Ramos (cell line): ENCODE data around the gene FBXW11.
"Not testable (repeated sequence)": the region's sequence is repeated elsewhere in the genome, so short reads cannot be mapped to it uniquely, and the experiment has no call there.

Experiments used
- in situ Hi-C: fragments of 300-500 bp; cut with MboI; formaldehyde crosslinking; loops from one replicate; pipeline ENCODE4 v1.14.3; 2022; ENCODE audit warnings: low sequenced_read_pairs; ENCODE audit not compliant: unreplicated experiment

Gene FBXW11

GRCh38 chr5:171891150-171891549 lies 115.3 kb downstream of the FBXW11 start:
- in situ Hi-C loops, result no loop called here

- in situ Hi-C loops, result no loop called here
Observed at GRCh38 chr5:171888051-171888481, 118.4 kb downstream of the FBXW11 start.

GRCh38 chr5:171886037-171886436 lies 120.4 kb downstream of the FBXW11 start:
- in situ Hi-C loops, result not testable (repeated sequence)

GRCh38 chr5:171882118-171882517 lies 124.3 kb downstream of the FBXW11 start:
- in situ Hi-C loops, result no loop called here

DNA sequence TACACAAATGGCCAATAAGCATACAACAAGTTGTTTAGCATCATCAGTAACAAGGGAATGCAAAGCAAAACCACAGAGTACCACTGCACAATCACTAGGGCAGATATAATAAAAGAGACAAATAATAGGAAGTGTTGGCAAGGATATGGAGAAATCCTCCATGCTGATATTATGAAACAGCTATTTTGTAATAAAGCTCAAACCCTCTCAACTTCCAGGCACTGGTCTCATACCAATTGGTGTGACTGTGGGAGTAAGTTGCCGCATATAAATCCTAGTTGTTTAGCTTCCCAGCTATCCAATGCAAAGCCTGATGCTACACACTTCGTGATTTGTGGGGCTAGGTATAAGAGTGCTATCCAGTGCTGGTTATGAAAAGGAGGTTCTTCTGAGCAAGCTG lies 132.2 kb downstream of the FBXW11 start:
- in situ Hi-C loops, result no loop called here

DNA sequence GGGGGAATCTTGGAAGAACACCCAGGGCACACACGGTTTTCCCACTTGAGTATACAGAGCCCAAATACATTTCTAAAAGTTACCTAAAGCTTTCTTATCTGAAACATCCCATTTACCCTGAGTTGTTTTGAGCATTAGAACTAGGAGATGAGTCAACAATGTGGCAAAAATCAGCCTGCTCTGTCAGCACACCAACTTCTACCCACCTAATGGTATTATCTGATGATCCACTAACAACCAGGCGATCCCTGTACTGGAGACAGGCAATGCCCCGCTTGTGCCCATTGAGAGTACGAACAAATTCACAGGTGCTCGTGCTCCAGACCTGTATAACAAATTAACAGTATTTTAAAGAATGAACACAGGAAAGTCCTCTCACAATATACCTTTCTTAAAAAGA lies 133.8 kb downstream of the FBXW11 start:
- in situ Hi-C loops, result no loop called here

GRCh38 chr5:171871711-171872110 lies 134.7 kb downstream of the FBXW11 start:
- in situ Hi-C loops, result no loop called here

DNA sequence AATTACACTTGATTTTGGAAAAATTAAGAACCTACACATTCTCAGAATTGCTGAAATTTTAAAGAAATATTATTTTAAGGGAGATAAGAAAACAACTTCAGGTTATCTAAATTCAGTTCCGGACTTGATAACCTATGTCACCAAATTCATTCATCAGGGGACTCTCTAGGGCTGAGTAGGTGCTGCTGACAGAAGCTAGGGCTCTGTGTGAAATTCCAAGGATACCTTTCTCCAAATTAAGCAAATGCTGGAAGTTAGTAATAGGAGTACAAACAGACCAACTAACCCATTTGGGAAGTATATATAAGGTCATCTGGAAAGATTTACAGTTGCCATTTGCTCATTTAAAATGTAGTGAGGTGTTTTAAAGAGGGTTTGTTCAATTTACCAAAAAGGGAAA lies 136.5 kb downstream of the FBXW11 start:
- in situ Hi-C loops, result no loop called here

GRCh38 chr5:171868236-171868635 lies 138.2 kb downstream of the FBXW11 start:
- in situ Hi-C loops, result no loop called here

DNA sequence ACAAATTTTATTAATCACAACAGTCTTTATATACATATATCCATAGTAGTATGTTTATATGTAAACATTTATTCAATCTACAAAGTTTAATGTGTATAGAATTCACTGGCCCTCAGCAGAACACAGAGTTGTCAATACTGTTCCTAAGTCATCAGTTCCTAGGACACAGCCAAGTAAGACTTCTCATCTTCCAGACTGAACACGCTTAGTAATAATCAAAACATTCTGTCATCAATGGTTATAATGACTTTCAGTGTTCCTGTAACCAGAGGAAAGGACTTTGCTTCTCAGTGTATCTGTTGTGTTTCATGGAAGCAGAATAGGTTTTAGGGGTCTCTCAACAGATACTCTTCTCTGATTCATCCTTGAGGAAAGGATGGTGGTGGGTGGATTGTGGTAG lies 138.7 kb downstream of the FBXW11 start:
- in situ Hi-C loops, result no loop called here

DNA sequence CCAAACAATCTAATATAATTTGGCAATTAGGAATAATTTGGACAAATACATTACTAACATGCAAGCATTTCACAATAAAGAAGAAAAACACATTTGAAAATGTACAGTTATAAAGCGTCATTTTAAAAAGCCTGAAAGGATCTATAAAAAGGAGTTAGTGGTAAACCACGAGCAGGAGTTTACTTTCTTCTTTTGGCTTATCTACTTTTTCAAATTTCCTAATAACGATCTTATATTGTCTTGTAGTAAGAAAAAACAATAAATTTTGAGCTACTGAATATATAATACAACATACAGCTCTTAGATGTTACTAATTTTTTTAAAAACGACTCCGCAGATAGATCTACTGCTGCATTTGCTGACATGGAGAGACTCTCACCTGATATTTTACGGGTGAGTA lies 141.0 kb downstream of the FBXW11 start:
- in situ Hi-C loops, result no loop called here

DNA sequence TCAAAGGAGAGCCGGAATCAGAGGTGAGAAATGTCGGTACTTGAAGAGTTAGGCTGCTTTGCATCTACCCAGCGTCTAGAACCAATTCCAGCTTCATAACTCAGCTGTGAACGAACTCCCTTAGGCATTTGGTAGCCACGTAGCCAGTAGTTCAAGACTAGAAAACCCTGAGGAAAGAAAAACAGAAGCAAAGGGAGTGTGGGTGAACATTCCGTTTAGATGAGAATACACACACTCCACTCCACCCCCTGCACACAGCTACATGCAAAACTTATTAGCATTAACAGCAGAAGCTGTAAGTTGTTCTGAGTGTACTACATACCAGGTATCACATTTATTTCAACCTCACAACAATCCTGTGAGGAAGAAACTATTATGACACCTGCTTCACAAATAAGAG lies 142.5 kb downstream of the FBXW11 start:
- in situ Hi-C loops, result no loop called here

DNA sequence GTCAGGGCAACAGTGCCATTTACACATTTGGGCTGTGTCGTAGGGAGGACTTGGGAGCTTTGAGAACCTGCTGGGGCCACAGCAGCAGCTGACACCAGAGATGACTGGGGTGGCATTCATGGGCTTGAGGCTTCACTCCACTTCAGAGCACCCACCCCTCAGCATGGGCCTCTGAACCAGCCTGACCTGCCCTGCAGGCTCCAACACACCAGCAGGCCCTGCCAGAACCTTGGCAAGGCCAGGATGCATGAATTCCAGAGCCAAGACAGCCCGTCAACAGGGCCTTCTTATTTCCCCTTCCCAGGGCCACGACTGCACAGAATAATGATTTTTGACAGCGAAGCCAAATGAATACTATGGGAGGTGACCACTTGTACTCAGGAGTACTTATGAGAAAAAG lies 143.8 kb downstream of the FBXW11 start:
- in situ Hi-C loops, result no loop called here

DNA sequence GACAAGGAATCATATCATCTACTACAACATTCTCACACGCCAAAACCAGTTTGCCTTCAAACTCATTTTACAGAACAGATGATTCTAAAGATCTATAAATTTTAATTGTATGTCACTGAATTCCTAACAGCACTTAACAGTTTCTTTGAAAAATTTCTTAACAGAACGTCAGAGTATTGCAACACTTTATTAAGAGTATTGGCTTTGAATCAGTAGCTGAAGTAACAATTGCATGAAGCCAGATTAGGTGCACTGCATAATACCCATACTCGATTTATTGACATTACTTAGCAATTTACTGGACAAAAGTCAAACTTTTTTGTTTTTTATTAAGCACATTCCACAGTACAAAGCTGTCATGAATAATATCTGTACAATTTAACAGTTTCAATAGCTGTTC lies 145.1 kb downstream of the FBXW11 start:
- in situ Hi-C loops, result no loop called here

DNA sequence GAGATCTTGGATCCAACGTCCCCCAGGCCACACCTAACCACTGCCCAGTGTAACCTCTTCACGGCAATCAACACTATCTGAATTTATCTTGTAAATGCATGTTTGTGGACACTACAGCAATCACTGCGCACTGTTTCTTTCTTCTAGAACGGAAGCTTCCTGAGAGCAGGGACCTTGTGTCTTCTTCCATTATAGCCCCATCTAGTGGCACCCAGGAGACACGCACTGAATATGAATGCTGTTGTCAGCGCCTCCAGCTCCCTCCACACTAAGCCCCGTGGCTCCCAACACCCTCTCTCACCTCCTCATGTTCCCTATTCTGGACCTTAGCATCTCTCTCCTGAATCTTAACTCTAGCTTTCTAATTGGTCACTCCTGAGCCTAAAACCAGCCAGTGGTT lies 148.1 kb downstream of the FBXW11 start:
- in situ Hi-C loops, result no loop called here

DNA sequence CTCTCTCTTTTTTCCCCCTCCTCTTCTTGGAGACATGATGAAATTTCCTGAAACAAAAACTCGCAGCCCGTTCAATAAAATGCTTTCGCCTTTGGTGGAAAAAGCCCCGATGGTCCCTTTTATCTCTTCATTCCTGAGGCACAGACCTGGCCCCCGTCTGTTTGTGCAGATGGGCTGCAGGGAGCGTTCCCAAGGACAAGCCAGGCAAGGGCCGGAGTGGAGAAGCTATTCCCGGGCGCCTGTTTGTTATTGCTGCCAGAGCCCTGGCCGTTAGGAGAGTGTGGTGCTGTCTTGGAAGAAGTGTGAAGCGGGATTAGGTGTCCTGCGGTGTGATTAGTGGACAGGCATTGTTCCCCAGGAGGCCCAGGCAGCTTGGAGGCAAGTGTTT lies 149.0 kb downstream of the FBXW11 start:
- in situ Hi-C loops, result no loop called here

DNA sequence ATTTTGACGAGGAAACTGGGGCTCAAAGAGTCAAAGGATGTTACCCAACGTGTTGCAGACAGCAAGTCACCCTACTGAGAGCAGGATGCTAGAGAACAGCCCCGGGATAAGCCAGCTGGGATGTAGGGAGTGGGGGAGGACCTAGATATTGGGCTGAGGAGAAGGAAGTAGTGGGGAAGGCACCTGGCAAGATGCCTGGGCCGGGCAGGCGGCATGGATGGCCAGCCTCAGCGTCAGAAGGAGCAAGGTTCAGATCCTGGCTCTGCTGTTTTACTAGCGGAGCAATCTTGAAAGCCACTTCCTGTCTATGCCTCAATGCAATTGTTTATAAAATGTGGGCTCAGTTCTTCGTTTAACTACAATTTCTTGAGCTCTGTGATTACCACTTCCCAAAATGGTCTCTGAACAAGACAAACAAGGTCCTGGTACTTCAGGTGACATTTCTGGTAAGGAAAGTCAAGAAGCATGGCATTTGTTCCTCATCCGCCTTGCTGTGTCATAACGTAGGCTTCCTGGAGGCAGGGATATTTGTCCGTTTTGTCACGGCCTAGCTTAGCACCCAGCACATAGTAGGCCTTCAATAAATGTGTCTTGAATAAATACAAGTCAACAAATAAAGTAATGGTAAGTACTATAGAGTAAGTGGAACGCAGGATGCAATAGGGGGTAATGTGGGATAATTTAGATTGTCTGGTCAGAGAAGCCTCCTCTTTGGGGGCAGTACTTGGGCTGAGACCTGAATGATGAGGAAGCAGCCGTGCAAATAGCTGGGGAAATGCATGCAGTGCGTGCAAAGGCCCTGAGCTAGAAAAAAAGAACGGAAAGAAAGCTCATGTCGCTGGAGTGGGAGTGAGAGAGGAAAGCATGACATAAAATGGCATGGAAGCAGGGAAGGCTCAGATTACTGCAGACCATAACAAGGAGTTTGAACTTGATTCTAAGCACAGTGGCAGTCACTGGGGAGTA lies 150.4 kb downstream of the FBXW11 start:
- in situ Hi-C loops, result no loop called here

DNA sequence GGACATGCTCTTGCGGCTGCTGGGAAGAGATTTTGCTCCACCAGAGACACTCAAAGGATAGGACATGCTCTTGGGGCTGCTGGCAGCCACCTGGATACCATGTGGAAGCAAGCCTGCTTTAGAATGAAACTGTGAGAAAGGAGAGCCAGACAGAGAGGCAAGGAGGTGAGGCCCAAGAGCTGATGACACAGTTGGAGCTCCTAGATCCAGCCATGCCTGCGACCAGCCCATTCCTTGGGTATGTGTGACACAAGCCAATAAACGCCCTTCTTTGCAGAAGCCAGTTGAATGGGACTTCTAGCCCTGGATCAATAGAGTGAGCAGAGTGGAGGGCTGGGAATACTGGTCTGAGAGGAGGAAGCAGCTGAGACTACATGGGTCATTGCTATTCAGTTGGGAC lies 151.2 kb downstream of the FBXW11 start:
- in situ Hi-C loops, result no loop called here

GRCh38 chr5:171852255-171852681 lies 154.2 kb downstream of the FBXW11 start:
- in situ Hi-C loops, result no loop called here

GRCh38 chr5:171851251-171851650 lies 155.2 kb downstream of the FBXW11 start:
- in situ Hi-C loops, result no loop called here

GRCh38 chr5:171850324-171850947 lies 156.0 kb downstream of the FBXW11 start:
- in situ Hi-C loops, result no loop called here
